Epithelial cell of proximal tubule (primary cell): ENCODE measurements around the gene KCTD17. TPM values are rescaled to one million over a fixed set of nuclear protein-coding genes. Genes with fewer than 3 reads are reported as not detected.

Source experiments
- DNase-seq: peaks from one replicate; pipeline ENCODE4 v3.0.0-alpha.2; 2011; ENCODE audit warnings: low read depth
- H3K4me3 ChIP-seq: 2 replicates; pipeline ENCODE4 v1.5.1; 2011; ENCODE audit warnings: low read depth, mild to moderate bottlenecking, low read length
- total RNA-seq: library from RNA; depleted of rRNA; stranded (reverse); fragments of >200 nt; gene quantifications from 2 replicates; pipeline ENCODE4 v1.2.3, GENCODE V29; 2015
- TF ChIP-seq, protein P1 (sequence below): conservative IDR thresholded peaks from 2 replicates; pipeline ENCODE4 v1.5.1; 2012; ENCODE audit warnings: low read depth, mild to moderate bottlenecking, low read length

KCTD17 gene
- total RNA-seq, 1 donor from 2014 or later: 35.9 TPM

- H3K4me3 ChIP-seq: no peak overlapping the region
- peak; percentile 31 for DNase-seq
- TF ChIP-seq, protein P1, sequence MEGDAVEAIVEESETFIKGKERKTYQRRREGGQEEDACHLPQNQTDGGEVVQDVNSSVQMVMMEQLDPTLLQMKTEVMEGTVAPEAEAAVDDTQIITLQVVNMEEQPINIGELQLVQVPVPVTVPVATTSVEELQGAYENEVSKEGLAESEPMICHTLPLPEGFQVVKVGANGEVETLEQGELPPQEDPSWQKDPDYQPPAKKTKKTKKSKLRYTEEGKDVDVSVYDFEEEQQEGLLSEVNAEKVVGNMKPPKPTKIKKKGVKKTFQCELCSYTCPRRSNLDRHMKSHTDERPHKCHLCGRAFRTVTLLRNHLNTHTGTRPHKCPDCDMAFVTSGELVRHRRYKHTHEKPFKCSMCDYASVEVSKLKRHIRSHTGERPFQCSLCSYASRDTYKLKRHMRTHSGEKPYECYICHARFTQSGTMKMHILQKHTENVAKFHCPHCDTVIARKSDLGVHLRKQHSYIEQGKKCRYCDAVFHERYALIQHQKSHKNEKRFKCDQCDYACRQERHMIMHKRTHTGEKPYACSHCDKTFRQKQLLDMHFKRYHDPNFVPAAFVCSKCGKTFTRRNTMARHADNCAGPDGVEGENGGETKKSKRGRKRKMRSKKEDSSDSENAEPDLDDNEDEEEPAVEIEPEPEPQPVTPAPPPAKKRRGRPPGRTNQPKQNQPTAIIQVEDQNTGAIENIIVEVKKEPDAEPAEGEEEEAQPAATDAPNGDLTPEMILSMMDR: no peak
Observed at GRCh38 chr22:37044634-37045625, 6.6 kb upstream of the KCTD17 start.

DNA sequence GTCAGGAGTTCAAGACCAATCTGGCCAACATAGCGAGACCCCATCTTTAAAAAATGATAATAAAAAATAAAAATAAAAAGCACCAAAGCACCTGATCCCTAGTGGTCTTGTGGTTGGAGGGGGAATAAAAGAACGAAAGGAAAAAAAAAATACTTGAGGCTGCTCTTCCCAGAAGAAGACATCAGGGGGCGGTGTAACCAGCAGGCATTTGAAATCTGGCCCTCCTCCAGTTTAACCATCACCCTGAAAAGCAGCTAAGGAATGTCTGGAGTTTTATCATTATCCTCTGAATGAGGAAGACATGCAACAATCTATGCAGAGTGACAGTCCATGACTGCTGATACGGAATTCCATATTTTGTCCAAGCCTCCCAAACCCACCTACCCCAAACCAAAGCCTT lies 5.6 kb upstream of the KCTD17 start:
- no peak overlapping the region for H3K4me3 ChIP-seq
- DNase-seq: no peak
- TF ChIP-seq, protein P1: peak; percentile 76

- no peak for DNase-seq
- no peak overlapping the region for H3K4me3 ChIP-seq
- TF ChIP-seq, protein P1: no peak
Observed at GRCh38 chr22:37046589-37046988, 5.0 kb upstream of the KCTD17 start.

DNA sequence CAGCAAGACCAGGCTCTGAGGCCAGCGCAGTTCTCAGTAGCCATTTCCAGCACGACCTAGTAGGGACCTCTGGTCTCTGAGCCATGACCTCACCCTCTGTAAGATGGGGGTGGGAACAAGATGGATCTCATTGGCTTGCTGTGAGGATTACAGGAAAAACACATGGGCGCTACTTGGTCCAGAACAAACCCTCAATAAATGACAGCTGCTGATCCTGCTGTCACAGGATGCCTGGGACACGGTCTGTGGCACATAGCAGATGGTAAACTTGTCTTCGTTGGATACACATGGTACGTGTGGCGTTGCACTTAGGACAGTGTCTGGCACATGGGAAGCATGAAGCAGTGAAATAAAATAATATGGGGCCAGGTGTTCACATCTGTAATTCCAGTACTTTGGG lies 4.5 kb upstream of the KCTD17 start:
- no peak overlapping the region for H3K4me3 ChIP-seq
- TF ChIP-seq, protein P1: no peak
- DNase-seq: no peak

DNA sequence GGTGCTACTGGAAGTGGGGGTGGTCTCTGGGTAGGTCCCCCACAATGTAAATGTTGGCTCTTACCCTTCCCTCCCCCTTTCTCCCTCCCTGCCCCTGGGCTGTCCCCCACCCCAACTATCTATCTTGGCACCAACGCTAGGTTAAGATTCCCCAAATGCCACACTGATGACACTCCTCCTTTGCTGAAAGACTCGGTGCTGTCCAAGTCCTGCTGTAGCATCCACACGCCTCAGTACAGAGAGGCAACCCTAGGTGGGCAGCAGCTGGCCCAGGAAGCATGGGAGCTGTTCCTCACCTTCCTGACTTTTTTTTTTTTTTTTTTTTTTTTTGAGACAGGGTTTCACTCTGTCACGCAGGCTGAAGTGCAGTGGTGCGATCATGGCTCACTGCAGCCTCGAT lies 3.4 kb upstream of the KCTD17 start:
- TF ChIP-seq, protein P1: no peak
- DNase-seq: no peak
- no peak overlapping the region for H3K4me3 ChIP-seq

DNA sequence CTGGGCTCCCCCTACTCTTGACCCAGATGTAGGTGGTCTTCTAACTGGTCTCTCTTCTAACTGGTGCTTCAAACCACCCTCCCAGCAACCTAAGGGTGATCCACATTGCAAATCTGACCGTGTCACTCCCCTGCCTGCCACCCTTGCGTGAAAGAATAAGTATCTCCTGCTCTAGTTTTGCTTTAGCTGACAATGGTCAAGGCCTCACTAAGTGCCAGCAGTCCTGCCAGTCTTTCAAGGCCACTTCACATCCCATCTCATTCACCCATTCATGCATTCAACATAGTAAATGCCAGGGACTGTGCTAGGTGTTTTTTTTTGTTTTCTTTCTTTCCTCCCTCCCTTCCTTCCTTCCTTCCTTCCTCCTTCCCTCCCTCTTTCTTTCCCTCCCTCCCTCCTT lies 2.3 kb upstream of the KCTD17 start:
- TF ChIP-seq, protein P1: no peak
- no peak overlapping the region for H3K4me3 ChIP-seq
- DNase-seq: no peak

DNA sequence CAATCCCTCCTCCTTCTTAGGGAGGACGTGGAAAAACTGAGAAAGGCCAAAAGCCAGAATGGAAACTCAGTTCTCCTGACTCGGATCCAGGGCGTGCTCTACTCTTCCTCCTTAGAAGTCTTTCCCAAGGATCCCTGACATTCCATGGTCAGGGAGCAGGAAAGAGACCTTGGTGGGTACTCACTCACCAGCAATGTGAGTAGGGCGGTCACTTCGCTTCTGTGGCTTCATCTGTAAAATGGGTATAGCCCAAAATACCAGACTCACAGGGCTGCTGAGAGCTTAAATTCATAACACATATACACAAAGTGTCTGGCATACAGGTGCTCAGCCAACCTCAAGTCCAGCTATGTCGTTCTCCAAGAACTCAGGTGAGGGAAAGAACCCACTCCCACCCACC lies 629 bp upstream of the KCTD17 start:
- no peak overlapping the region for H3K4me3 ChIP-seq
- TF ChIP-seq, protein P1: no peak
- DNase-seq: no peak
